Fibroblast of peridontal ligament (primary cell): Measurements from ENCODE around the gene CCDC85A.
"Not testable (repeated sequence)": the region's sequence is repeated elsewhere in the genome, so short reads cannot be mapped to it uniquely, and the experiment has no call there.

ENCODE experiments used
- DNase-seq: peaks from one replicate; pipeline ENCODE4 v3.0.0-alpha.2; 2010; ENCODE audit errors: extremely low read depth

Gene CCDC85A

DNA sequence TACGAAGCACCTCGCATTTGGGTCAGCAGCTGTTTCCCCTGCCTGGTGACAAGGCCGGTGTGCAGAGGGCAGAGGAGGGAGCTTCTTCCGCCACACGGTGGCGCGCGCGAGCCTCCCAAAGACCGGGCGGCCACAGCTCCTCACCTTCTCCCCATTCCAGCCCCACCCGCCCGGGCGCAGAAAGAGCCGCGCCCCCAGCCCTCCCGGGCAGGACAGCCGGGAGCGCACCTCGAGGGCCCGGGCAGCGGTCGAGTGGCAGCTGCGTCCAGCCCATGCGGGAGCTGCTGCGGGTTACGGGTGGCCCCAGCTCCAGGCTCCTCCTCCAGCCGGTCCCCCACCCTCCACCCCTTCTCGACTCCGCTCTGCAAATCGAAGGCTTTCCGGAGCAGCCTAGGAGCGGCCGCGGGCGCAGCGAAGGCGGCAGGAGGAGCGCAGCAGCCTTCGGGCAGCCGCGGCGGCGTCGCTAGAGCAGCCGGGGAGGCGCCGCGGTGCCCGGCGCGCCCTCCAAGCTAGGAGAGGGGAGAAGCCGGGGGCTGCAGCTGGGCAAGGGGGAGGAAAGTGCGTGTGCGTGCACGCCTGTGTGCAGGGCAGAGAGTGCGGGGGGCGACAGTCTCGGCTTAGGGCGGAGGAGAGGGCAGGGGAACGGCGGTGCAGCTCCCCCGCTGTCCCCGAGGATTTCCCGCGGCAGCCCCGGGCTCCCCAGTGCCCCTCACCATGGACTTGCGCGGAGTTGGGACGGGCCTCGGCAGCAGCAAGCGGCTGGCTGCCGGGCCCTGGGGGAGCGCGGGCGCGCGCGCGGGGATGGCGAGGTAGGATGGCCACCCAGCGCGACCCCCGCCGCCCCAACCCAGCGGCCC is at the start of gene CCDC85A:
Gene CCDC85A, plus strand, starts transcription at position 348 of the 857 bp plus-strand sequence. CDS start 635 bp downstream, outside the sequence.
- peak; percentile 65 for DNase-seq

GRCh38 chr2:56134861-56135260 is 48.9 kb upstream of the CCDC85A start:
- DNase-seq = no peak

DNA sequence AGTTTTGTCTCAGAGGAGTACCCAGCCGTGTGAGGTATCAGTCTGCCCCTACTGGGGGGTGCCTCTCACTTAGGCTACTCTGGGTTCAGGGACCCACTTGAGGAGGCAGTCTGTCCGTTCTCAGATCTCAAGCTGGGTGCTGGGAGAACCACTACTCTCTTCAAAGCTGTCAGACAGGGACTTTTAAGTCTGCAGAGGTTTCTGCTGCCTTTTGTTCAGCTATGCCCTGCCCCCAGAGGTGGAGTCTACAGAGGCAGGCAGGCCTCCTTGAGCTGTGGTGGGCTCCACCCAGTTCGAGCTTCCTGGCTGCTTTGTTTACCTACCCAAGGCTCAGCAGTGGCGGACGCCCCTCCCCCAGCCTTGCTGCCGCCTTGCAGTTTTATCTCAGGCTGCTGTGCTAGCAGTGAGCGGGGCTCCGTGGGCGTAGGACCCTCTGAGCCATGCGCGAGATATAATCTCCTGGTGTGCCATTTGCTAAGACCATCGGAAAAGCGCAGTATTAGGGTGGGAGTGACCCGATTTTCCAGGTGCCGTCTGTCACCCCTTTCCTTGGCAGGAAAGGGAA is 41.2 kb upstream of the CCDC85A start:
- DNase-seq = not testable (repeated sequence)

DNA sequence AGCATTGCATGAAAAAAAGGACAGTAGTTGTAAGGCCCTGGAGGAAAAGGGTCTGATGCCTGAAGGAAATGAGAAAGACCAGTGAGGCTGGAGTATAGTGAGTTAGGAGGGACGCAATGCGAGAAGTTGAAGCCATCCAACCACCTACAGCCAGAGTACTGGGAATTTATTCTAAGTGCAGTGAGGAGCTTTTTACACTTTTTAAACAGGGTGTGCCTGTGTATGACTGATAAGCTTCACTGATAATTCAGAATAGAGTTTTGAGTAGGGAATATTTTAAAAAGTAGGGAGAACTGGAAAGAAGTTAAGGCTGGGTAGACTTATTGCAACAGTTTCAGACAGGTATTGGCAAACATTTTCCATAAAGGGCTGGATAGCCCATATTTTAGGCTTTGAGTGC is 35.9 kb upstream of the CCDC85A start:
- no peak for DNase-seq

DNA sequence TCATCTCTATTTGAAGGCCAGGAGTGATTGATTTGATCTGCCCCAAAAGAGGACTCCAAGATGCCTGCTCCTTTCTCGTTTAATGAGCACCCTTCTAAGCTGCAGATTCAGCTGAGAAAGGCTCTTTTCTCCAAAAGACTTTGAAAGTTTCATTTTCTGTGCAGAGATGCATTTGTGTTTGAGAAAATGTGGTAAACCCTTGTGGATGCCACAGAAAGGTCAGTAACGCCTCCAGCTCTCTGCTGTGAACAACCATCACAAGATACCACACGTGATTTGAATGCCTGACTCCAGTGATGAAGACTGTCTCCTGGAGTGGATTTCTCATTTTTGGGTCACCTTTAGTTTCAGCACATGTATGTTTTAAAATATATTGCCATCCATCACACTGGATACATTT is 35.0 kb upstream of the CCDC85A start:
- no peak for DNase-seq

- no peak for DNase-seq
Observed at GRCh38 chr2:56151841-56152240, 31.9 kb upstream of the CCDC85A start.

GRCh38 chr2:56155188-56155587 is 28.6 kb upstream of the CCDC85A start:
- no peak for DNase-seq

DNA sequence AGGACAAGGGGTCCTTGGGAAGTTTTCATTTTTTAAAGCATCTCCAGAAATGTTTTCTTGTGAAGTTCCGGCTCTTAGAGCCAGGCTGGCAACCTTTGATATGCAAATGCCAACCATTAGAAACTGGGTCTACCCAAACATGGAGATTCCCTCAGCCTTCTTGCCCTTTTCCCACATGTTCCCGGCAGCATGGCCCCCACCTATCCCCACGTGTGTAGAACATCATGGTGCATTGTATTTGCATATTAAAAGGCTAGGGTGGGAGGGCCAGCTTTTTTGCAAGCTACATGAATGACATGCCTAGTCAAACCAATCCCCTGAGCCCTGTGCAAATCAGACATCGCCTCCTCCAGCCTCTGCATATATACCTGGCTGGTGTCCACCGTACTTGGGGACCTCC is 23.9 kb upstream of the CCDC85A start:
- DNase-seq = not testable (repeated sequence)

DNA sequence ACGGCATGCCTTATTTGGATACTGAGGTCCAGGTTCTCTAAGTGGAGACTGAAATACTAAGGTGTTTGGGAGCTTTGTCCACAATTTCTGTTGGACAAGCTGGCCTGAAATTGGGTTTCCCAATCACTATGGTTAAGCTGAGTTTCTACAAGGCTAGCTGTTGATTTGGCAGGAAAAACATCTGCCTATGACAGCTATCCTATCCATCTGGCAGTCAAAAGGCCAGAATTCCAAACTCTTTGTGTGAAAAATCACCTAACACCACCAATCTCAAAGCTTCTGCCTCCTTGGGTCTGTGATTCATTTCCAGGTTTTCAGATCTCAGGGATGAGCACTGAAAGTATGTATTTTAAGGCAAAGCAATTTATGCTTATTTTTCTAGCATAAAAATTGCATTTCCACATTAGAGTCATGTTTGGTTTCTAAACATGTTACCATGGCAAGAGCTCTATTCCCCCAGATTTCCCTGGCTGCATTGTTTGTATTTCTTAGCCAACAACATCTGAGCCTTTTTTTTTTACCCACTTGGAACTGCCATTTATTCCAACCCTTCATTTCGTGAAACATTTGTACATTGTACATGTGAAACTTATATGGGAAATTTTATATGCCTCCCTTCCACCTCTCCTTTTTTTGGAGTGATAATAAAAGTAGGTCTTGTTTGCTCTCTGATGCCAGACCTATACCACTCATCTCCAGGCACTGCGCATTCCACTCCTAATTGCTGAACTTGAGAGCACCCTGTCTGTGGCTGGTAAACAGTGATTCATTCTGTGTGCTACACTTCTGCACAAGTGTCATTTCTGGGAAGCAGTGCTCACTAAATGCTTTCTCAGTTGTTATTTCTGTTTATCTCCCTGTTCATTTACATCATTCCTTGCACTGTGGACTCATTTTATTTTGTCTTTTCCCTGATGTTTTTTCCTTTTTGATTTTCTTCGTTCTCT is 15.9 kb upstream of the CCDC85A start:
- no peak for DNase-seq

DNA sequence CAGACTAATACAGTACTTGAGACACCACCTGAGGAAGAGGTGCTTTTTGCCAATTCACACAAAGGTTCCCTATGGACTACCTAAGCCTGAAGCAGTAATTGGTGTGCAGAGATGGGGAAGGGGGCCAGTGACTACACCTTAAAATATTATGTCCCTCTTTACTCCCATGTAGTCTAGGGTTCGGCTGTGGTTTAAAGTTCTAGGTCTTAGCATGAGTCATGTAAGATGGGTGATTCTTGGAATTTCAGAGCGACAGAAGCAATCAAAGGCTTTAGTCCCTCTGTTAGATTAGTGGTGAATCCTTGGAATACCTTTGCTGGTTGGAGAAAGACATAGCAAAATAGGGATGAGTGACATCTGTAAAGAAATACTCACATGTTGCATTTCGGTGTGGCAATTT is 14.3 kb upstream of the CCDC85A start:
- no peak for DNase-seq

GRCh38 chr2:56170504-56170903 is 13.3 kb upstream of the CCDC85A start:
- no peak for DNase-seq

DNA sequence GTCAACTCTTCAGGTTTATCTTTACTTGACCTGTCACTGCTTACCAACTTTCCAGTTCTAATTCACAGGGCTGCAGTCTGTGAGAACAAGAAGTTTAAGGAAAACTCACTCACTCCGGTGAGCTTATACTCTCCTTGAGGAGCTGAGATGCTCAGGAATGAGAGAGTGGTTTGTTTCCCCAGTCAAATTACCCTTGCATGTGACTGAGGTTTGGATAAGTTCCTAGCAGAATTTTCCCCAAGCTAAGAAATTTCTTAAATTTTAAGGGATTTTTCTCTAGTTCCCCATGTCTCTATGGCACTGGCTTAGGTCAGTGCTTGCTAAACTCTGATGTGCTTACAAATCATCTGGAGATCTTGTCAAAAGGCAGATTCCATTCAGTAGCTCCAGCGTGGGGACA is 12.8 kb upstream of the CCDC85A start:
- no peak for DNase-seq

DNA sequence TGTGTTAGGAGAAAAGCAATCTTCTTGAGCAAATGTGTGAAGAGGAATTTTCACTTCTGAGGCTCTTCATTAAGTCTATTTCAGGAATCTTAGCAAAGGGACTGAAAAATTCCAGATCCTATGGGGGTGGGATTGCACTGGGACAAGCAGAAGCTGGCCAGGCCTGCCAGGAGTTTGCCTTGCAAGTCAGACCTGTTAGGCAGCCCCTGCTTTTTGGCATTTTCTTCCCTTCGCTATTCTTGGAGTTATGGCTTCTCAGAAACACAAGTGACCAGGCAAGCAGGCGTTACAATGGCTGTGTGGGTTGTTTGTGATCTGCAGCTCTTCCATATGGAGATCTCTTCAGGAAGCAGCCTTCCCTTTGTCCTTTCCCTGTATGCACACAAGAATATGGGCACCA is 8.0 kb upstream of the CCDC85A start:
- no peak for DNase-seq

DNA sequence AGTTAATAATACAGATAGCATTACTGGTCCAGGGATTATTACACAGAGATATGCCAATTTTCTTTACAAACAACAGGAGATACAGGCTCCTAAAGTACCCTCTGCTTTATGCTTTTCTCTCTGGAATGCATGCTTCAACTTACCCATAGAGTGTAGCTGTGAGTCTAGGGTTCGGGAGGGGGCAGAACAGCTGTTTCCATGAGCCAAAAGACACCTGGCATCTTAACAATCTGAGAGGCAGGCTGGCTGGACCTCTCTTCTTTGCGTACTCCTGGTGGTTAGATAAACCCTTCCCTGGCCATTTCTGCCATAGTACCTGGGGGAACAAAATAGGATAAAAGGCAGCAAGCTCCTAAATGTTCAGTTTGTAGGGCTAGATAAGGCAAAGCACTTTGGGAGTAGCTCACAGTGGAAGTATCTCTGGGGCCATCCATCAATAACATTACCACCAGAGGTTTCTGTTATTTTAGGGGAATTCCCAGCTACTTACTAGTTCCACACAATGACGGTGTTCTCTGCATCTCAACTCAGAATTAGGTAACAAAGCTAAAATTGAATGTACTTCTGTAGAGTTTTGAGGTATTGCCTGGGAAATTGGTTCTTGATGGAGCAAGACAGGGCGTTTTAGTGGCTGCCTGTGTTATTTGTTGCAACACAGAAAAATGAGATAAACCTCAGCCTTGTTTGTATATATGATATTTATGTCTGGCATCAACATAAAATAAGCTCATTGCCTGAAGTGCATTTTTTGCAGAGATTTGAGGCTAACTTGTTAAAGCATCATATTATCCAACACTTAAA is 6.2 kb upstream of the CCDC85A start:
- no peak for DNase-seq

DNA sequence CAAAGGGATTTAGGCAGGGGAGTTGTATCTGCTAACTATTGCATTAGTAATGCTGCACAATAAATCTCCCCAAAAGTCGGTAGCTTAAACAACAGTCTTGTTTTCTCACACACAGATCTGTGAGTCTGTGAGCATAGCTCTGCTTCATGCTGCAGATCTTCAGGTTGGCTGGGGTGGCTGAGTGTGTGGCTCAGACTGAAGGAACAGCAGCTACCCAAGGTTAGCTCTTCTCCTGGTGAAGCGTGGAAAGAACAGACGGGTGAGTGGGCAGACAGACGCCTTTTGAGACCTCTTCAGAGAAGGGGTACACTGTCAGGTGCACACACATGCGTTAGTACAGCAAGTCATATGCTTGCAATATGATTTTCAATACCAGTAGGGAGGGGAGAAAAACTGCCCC is 3.9 kb upstream of the CCDC85A start:
- no peak for DNase-seq

DNA sequence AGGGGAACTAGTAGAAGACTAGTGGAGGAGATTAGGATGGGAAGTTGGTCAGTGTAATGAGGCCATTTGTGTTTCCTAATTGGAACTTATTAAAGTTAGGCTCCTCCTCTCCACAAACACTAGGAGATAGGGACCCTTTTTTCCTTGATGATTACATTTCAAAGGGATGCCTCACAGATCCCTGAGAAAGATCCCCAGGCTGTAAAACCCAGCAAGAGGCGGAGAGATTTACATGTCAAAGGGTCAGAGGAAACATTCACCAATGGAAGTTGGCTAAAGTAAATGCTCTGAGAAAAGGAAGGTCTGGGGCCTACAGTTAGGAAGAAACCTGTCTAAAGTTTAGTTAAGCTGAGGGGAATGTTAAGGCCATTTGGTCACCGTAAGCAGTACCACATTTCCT is 1.4 kb upstream of the CCDC85A start:
- no peak for DNase-seq

DNA sequence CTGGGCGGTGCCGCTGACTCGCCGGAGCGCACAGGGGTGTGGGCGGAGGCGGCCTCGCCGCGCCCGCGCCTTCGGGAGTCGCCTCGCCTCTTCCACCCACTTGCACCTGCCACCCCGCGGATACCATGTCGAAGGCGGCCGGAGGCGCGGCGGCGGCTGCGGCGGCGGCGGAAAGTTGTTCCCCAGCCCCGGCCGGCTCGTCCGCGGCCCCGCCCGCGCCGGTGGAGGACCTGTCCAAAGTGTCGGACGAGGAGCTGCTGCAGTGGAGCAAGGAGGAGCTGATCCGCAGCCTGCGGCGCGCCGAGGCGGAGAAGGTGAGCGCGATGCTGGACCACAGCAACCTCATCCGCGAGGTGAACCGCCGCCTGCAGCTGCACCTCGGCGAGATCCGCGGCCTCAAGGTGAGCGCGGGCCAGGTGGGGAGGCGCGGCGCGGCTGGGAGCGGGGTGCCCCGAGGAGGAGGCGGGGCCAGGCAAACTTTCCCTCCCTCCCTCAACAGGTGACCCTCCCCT is 766 bp downstream of the CCDC85A start:
- DNase-seq = no peak

GRCh38 chr2:56185101-56185581 is 1.4 kb downstream of the CCDC85A start:
- no peak for DNase-seq

DNA sequence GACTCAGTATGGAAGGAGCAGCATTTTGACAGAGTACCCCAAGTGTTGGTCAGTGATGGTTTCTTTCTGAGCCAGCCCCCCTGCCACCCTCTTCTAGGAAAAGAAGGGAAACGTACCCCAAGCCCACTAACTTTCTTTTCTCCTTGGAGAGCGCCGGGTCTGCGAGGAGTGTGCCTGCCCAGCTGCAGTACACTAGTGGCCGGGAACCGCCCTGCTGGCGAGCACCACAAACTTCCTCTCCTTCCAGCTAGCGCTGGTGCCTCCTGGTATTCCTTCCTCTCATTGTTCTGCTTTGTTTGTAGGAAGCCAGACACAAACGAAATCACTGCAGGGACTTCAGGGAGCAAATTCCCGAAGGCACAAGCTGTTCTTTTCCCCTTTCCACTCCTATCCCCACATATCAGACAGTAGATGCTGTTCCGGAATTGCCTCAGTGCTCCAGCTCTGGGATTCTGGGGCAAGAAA is 1.8 kb downstream of the CCDC85A start:
- DNase-seq = peak; percentile 6

DNA sequence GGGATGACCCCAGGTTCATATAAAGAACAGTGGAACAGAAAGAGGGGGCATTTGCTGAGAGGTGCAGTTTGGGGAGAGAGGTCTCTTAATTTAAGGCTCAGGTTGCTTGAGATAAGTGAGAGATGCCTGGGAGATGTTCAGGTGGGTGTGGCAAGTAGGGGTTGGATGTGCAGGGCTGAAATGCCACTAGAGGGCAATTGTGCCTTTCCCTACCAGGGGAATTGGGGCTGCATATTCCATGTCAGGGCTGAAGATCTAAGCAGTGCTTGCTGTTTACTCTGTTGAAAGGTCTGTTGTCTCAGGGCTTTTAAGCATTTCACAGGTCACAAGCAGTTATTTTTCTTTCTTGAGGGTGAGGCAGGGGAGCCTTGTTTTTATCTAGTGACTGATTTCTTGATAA is 7.8 kb downstream of the CCDC85A start:
- DNase-seq = peak; percentile 27
